ENCODE results near the gene CELF5.
"Not testable (repeated sequence)": the region's sequence is repeated elsewhere in the genome, so short reads cannot be mapped to it uniquely, and the experiment has no call there.

DNA sequence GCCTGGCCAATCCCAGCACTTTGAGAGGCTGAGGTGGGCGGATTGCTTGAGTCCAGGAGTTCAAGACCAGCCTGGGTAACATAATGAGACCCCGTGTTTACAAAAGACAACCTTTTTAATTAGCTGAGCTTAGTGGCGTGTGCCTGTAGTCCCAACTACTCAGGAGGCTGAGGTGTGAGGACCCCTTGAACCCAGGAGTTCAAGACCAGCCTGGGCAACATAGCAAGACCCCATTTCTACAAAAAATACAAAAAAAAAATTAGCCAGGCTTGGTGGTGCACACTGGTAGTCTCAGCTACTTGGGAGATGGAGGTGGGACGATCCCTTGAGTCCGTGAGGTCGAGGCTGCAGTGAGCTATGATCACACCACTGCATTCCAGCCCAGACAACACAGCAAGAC is 66.4 kb downstream of the CELF5 start:
- TF ChIP-seq, protein P1, sequence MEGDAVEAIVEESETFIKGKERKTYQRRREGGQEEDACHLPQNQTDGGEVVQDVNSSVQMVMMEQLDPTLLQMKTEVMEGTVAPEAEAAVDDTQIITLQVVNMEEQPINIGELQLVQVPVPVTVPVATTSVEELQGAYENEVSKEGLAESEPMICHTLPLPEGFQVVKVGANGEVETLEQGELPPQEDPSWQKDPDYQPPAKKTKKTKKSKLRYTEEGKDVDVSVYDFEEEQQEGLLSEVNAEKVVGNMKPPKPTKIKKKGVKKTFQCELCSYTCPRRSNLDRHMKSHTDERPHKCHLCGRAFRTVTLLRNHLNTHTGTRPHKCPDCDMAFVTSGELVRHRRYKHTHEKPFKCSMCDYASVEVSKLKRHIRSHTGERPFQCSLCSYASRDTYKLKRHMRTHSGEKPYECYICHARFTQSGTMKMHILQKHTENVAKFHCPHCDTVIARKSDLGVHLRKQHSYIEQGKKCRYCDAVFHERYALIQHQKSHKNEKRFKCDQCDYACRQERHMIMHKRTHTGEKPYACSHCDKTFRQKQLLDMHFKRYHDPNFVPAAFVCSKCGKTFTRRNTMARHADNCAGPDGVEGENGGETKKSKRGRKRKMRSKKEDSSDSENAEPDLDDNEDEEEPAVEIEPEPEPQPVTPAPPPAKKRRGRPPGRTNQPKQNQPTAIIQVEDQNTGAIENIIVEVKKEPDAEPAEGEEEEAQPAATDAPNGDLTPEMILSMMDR (conservative IDR thresholded peaks at IDR 0.05; ENCODE audit: low read depth in 2 of 2): not testable (repeated sequence)
- TF ChIP-seq EZH2 (IDR thresholded peaks at IDR 0.05; ENCODE audit: low read depth, unreplicated experiment); POLR2AphosphoS5 (IDR thresholded peaks at IDR 0.05; ENCODE audit: low read depth); EZH2phosphoT487 (IDR thresholded peaks at IDR 0.05; ENCODE audit: unreplicated experiment); ZNF331 (CRISPR knock-in tag; IDR thresholded peaks at IDR 0.05; ENCODE audit: low read depth); CREB1 (CRISPR knock-in tag; IDR thresholded peaks at IDR 0.05; ENCODE audit: low read depth); ZNF114 (CRISPR knock-in tag; IDR thresholded peaks at IDR 0.05); STAT1 (IDR thresholded peaks at IDR 0.05; ENCODE audit: unreplicated experiment); JUNB (IDR thresholded peaks at IDR 0.05; ENCODE audit: unreplicated experiment); NANOG (IDR thresholded peaks at IDR 0.05; ENCODE audit: borderline replicate concordance): not testable (repeated sequence)
- TF ChIP-seq, protein P2, sequence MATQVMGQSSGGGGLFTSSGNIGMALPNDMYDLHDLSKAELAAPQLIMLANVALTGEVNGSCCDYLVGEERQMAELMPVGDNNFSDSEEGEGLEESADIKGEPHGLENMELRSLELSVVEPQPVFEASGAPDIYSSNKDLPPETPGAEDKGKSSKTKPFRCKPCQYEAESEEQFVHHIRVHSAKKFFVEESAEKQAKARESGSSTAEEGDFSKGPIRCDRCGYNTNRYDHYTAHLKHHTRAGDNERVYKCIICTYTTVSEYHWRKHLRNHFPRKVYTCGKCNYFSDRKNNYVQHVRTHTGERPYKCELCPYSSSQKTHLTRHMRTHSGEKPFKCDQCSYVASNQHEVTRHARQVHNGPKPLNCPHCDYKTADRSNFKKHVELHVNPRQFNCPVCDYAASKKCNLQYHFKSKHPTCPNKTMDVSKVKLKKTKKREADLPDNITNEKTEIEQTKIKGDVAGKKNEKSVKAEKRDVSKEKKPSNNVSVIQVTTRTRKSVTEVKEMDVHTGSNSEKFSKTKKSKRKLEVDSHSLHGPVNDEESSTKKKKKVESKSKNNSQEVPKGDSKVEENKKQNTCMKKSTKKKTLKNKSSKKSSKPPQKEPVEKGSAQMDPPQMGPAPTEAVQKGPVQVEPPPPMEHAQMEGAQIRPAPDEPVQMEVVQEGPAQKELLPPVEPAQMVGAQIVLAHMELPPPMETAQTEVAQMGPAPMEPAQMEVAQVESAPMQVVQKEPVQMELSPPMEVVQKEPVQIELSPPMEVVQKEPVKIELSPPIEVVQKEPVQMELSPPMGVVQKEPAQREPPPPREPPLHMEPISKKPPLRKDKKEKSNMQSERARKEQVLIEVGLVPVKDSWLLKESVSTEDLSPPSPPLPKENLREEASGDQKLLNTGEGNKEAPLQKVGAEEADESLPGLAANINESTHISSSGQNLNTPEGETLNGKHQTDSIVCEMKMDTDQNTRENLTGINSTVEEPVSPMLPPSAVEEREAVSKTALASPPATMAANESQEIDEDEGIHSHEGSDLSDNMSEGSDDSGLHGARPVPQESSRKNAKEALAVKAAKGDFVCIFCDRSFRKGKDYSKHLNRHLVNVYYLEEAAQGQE (IDR thresholded peaks at IDR 0.05; ENCODE audit: unreplicated experiment): not testable (repeated sequence)
- TF ChIP-seq, protein P3, sequence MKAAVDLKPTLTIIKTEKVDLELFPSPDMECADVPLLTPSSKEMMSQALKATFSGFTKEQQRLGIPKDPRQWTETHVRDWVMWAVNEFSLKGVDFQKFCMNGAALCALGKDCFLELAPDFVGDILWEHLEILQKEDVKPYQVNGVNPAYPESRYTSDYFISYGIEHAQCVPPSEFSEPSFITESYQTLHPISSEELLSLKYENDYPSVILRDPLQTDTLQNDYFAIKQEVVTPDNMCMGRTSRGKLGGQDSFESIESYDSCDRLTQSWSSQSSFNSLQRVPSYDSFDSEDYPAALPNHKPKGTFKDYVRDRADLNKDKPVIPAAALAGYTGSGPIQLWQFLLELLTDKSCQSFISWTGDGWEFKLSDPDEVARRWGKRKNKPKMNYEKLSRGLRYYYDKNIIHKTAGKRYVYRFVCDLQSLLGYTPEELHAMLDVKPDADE (IDR thresholded peaks at IDR 0.05): not testable (repeated sequence)

Measured in GM23338 (cell line).